Measurements from ENCODE around the gene PRIMPOL. TPM values are rescaled to one million over a fixed set of nuclear protein-coding genes. Genes with fewer than 3 reads are reported as not detected.
A peak's percentile ranks its signal among the peaks of the same experiment; 100 is the strongest.

Gene PRIMPOL
- total and polyA plus RNA-seq, 9 of the 15 experiments (the other 6 are each of a cell fraction or from before 2014, with no cell fraction given): 11.0 to 32.0 (median 16.1) TPM

GRCh38 chr4:184733654-184734524 lies 84.4 kb downstream of the PRIMPOL start, which contains the start of gene CENPU (continued):
- peak; percentile 55; the same call in 1 of the 2 replicates for TF ChIP-seq ZNF197 (CRISPR knock-in tag; IDR thresholded peaks at IDR 0.05; ENCODE audit: low read depth)
- TF ChIP-seq ZNF407 (IDR thresholded peaks at IDR 0.05; ENCODE audit: low read depth): no peak
- TF ChIP-seq CREB1 (IDR thresholded peaks at IDR 0.05): peak; percentile 82
- TF ChIP-seq CREB1 (CRISPR knock-in tag; IDR thresholded peaks at IDR 0.05): peak; percentile 88
- TF ChIP-seq SLC30A9 (CRISPR knock-in tag; IDR thresholded peaks at IDR 0.05): no peak
- TF ChIP-seq RBFOX2 (IDR thresholded peaks at IDR 0.05; ENCODE audit: low read depth, low read length): peak; percentile 98
- TF ChIP-seq, protein P1, sequence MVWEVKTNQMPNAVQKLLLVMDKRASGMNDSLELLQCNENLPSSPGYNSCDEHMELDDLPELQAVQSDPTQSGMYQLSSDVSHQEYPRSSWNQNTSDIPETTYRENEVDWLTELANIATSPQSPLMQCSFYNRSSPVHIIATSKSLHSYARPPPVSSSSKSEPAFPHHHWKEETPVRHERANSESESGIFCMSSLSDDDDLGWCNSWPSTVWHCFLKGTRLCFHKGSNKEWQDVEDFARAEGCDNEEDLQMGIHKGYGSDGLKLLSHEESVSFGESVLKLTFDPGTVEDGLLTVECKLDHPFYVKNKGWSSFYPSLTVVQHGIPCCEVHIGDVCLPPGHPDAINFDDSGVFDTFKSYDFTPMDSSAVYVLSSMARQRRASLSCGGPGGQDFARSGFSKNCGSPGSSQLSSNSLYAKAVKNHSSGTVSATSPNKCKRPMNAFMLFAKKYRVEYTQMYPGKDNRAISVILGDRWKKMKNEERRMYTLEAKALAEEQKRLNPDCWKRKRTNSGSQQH (CRISPR knock-in tag; IDR thresholded peaks at IDR 0.05): no peak
- TF ChIP-seq NFIX (CRISPR knock-in tag; IDR thresholded peaks at IDR 0.05; ENCODE audit: low read depth): no peak
- TF ChIP-seq, protein P2, sequence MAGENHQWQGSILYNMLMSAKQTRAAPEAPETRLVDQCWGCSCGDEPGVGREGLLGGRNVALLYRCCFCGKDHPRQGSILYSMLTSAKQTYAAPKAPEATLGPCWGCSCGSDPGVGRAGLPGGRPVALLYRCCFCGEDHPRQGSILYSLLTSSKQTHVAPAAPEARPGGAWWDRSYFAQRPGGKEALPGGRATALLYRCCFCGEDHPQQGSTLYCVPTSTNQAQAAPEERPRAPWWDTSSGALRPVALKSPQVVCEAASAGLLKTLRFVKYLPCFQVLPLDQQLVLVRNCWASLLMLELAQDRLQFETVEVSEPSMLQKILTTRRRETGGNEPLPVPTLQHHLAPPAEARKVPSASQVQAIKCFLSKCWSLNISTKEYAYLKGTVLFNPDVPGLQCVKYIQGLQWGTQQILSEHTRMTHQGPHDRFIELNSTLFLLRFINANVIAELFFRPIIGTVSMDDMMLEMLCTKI (IDR thresholded peaks at IDR 0.05; ENCODE audit: partially characterized antibody): no peak
- TF ChIP-seq, protein P3, sequence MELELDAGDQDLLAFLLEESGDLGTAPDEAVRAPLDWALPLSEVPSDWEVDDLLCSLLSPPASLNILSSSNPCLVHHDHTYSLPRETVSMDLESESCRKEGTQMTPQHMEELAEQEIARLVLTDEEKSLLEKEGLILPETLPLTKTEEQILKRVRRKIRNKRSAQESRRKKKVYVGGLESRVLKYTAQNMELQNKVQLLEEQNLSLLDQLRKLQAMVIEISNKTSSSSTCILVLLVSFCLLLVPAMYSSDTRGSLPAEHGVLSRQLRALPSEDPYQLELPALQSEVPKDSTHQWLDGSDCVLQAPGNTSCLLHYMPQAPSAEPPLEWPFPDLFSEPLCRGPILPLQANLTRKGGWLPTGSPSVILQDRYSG (tag; conservative IDR thresholded peaks at IDR 0.05; ENCODE audit: low read depth): no peak
- TF ChIP-seq WHSC1 (IDR thresholded peaks at IDR 0.05; ENCODE audit: low read length): no peak
- no peak for TF ChIP-seq CCAR2 (IDR thresholded peaks at IDR 0.05; ENCODE audit: low read depth, low read length)
- no peak for TF ChIP-seq SNRNP70 (optimal IDR thresholded peaks at IDR 0.05; ENCODE audit: low read depth, low read length)
- TF ChIP-seq TOE1 (IDR thresholded peaks at IDR 0.05; ENCODE audit: borderline replicate concordance): peak; percentile 99
- peak; percentile 66; the same call in 1 of the 2 replicates for TF ChIP-seq TOE1 (CRISPR knock-in tag; IDR thresholded peaks at IDR 0.05; ENCODE audit: borderline replicate concordance, low read depth)

Measured in K562 (cell line).